SU-DHL-6 (cell line): ENCODE results near the gene SLC35F1.

Source experiments
- H2AFZ ChIP-seq: fragments of 200-600 bp; sonication (generic); 2 replicates; pipeline ENCODE4 v1.6.1; 2014; ENCODE audit warnings: low read depth, mild to moderate bottlenecking, moderate library complexity, mixed read lengths, antibody characterized with exemption, low read length; ENCODE audit not compliant: severe bottlenecking
- H3F3A ChIP-seq: fragments of 200-600 bp; shearing (Covaris generic); 2 replicates; pipeline ENCODE4 v1.6.0; 2016; ENCODE audit warnings: antibody characterized with exemption, mild to moderate bottlenecking; ENCODE audit not compliant: insufficient read depth
- H3K27ac ChIP-seq: fragments of 200-600 bp; sonication (generic); 2 replicates; pipeline ENCODE4 v1.5.1; 2016; ENCODE audit warnings: low read depth, mild to moderate bottlenecking, low read length, moderate library complexity, mixed read lengths
- H3K27me3 ChIP-seq: fragments of 200-600 bp; sonication (generic), shearing (Covaris generic); 2 replicates; pipeline ENCODE4 v1.6.0; 2014; ENCODE audit warnings: mild to moderate bottlenecking, low read length
- H3K36me3 ChIP-seq: fragments of 200-600 bp; sonication (generic); 2 replicates; pipeline ENCODE4 v1.6.1; 2014; ENCODE audit warnings: mild to moderate bottlenecking, low read length, mixed read lengths
- H3K4me2 ChIP-seq: fragments of 300-600, 200-600 bp; shearing (Covaris generic), sonication (generic); 2 replicates; pipeline ENCODE4 v1.6.0; 2014; ENCODE audit warnings: low read length, low read depth, mild to moderate bottlenecking; ENCODE audit not compliant: poor library complexity, severe bottlenecking
- H3K4me3 ChIP-seq: fragments of 200-600 bp; sonication (generic); 2 replicates; pipeline ENCODE4 v1.5.1; 2014; ENCODE audit warnings: antibody characterized with exemption, low read length, mild to moderate bottlenecking, mixed read lengths; ENCODE audit not compliant: insufficient read depth, poor library complexity, severe bottlenecking
- H3K79me2 ChIP-seq: fragments of 200-600 bp; sonication (generic); 2 replicates; pipeline ENCODE4 v1.6.1; 2014; ENCODE audit warnings: mild to moderate bottlenecking, low read length, moderate library complexity; ENCODE audit not compliant: insufficient read depth
- H3K9ac ChIP-seq: fragments of 200-600 bp; sonication (generic); 2 replicates; pipeline ENCODE4 v1.7.0; 2014; ENCODE audit warnings: mild to moderate bottlenecking, low read length
- H3K9me2 ChIP-seq: fragments of 200-600 bp; sonication (generic); replicated peaks from 2 replicates; pipeline ENCODE4 v1.6.1; 2014; ENCODE audit warnings: low read length; ENCODE audit not compliant: insufficient read depth
- H3K9me3 ChIP-seq: fragments of 200-600 bp; sonication (generic); 2 replicates; pipeline ENCODE4 v1.6.1; 2014; ENCODE audit warnings: low read length, mixed read lengths; ENCODE audit not compliant: insufficient read depth
- H4K20me1 ChIP-seq: fragments of 200-600 bp; sonication (generic); 2 replicates; pipeline ENCODE4 v1.6.1; 2014; ENCODE audit warnings: low read depth, mild to moderate bottlenecking, antibody characterized with exemption, low read length, moderate library complexity, mixed read lengths
- CTCF ChIP-seq: fragments of 200-600 bp; sonication (generic); IDR thresholded peaks from one replicate; pipeline ENCODE4 v1.5.1; 2017; ENCODE audit warnings: antibody characterized with exemption, mild to moderate bottlenecking, low read length, moderate library complexity; ENCODE audit not compliant: insufficient read depth, poor library complexity, severe bottlenecking
- EZH2phosphoT487 ChIP-seq: fragments of 200-600 bp; sonication (generic), shearing (Covaris generic); conservative IDR thresholded peaks from 2 replicates; pipeline ENCODE4 v1.6.1; 2018; ENCODE audit warnings: mild to moderate bottlenecking, antibody characterized with exemption, low read length, moderate library complexity, mixed read lengths

Gene SLC35F1

GRCh38 chr6:118197539-118197938, 290.5 kb downstream of the SLC35F1 start:
- no peaks in the 10 kb centered on the region for H3K9me3 ChIP-seq
- no peak for TF ChIP-seq EZH2phosphoT487
- TF ChIP-seq CTCF = no peak
- no peaks in the 10 kb centered on the region for H3K36me3 ChIP-seq
- H2AFZ ChIP-seq = no peak overlapping the region
- no peaks in the 10 kb centered on the region for H3K79me2 ChIP-seq
- no peaks in the 10 kb centered on the region for H3F3A ChIP-seq
- H3K9ac ChIP-seq = no peak overlapping the region
- no peaks in the 10 kb centered on the region for H3K9me2 ChIP-seq
- H3K4me3 ChIP-seq = no peak overlapping the region
- no peak overlapping the region for H3K4me2 ChIP-seq
- no peaks in the 10 kb centered on the region for H3K27me3 ChIP-seq
- H3K27ac ChIP-seq = no peak overlapping the region
- H4K20me1 ChIP-seq = no peaks in the 10 kb centered on the region

GRCh38 chr6:118198746-118199145, 291.7 kb downstream of the SLC35F1 start:
- Histone ChIP-seq H3K9me2 (no peaks in the 10 kb centered on the region), H4K20me1 (no peaks in the 10 kb centered on the region), H3K27ac (no peak overlapping the region)

GRCh38 chr6:118200160-118200559, 293.1 kb downstream of the SLC35F1 start:
- no peak overlapping the region for H3K4me3 ChIP-seq
- H3K27ac ChIP-seq = no peak overlapping the region
- no peaks in the 10 kb centered on the region for H3K9me2 ChIP-seq
- H3K4me2 ChIP-seq = no peak overlapping the region
- H3K27me3 ChIP-seq = no peaks in the 10 kb centered on the region
- H3K9ac ChIP-seq = no peak overlapping the region
- no peaks in the 10 kb centered on the region for H4K20me1 ChIP-seq
- H2AFZ ChIP-seq = no peak overlapping the region
- H3K36me3 ChIP-seq = no peaks in the 10 kb centered on the region
- H3F3A ChIP-seq = no peaks in the 10 kb centered on the region
- TF ChIP-seq CTCF (no peak), EZH2phosphoT487 (no peak)
- H3K9me3 ChIP-seq = no peaks in the 10 kb centered on the region
- H3K79me2 ChIP-seq = no peaks in the 10 kb centered on the region

More at GRCh38 chr6:118198746-118199145, 291.7 kb downstream of the SLC35F1 start:
- Histone ChIP-seq H3F3A (no peaks in the 10 kb centered on the region), H3K4me3 (no peak overlapping the region), H3K9ac (no peak overlapping the region), H3K79me2 (no peaks in the 10 kb centered on the region), H3K36me3 (no peaks in the 10 kb centered on the region), H2AFZ (no peak overlapping the region), H3K9me3 (no peaks in the 10 kb centered on the region), H3K27me3 (no peaks in the 10 kb centered on the region), H3K4me2 (no peak overlapping the region)
- TF ChIP-seq CTCF = no peak
- no peak for TF ChIP-seq EZH2phosphoT487

GRCh38 chr6:118202517-118202916, 295.5 kb downstream of the SLC35F1 start:
- H3K4me3 ChIP-seq = no peak overlapping the region
- H4K20me1 ChIP-seq = no peaks in the 10 kb centered on the region
- no peaks in the 10 kb centered on the region for H3K36me3 ChIP-seq
- H3K9ac ChIP-seq = no peak overlapping the region
- no peaks in the 10 kb centered on the region for H3K9me2 ChIP-seq
- H3K79me2 ChIP-seq = no peaks in the 10 kb centered on the region
- H3K4me2 ChIP-seq = no peak overlapping the region
- no peaks in the 10 kb centered on the region for H3F3A ChIP-seq
- no peak for TF ChIP-seq CTCF
- no peak for TF ChIP-seq EZH2phosphoT487
- no peaks in the 10 kb centered on the region for H3K9me3 ChIP-seq
- H3K27me3 ChIP-seq = no peaks in the 10 kb centered on the region
- H2AFZ ChIP-seq = no peak overlapping the region
- no peak overlapping the region for H3K27ac ChIP-seq
